Measurements from ENCODE around the gene SALL2.
"Not testable (repeated sequence)": the region's sequence is repeated elsewhere in the genome, so short reads cannot be mapped to it uniquely, and the experiment has no call there.

Gene SALL2

DNA sequence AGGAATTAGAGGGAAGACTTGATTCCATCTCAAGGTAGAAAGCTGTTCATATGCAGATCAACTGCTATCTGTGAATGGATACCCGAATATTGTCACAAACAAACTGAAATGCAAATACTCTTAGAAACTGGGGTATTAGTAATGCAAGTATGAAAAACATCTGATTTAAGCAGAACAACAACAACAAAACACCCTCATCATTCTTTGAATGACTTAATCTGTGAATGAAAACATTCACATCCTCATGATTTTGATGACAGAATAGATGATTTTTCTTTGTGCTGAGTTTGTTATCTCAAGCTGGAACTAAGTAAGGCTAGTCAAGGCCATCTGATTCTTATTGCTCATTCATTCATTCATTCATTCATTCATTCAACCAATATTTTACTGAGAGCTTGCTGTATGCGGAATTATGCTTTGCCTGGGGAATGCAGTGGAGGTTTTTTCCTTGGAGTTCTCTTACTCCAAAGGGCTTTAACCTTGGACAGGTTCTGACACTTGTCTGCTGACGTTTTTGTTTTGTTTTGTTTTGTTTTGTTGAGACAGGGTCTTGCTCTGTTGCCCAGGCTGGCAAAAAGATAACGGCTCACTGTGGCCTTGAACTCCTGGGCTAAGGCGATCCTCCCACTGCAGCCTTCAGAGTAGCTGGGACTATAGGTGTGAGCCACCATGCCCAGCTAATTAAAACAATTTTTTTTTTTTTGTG lies 30.4 kb upstream of the SALL2 start:
- H3K27me3 ChIP-seq = peaks cover 8% of the 10 kb centered on the region; the same call in 1 of the 2 replicates
- no peaks in the 10 kb centered on the region for H3K36me3 ChIP-seq
- no peak overlapping the region for H3K4me3 ChIP-seq (ENCODE audit: low read depth, low read length)
- H3K4me1 ChIP-seq = no peaks in the 10 kb centered on the region
- DNase-seq = no peak
- H3K9me3 ChIP-seq = no peaks in the 10 kb centered on the region
- no peak for TF ChIP-seq CTCF (IDR thresholded peaks at IDR 0.05; ENCODE audit: low read depth, low read length)

DNA sequence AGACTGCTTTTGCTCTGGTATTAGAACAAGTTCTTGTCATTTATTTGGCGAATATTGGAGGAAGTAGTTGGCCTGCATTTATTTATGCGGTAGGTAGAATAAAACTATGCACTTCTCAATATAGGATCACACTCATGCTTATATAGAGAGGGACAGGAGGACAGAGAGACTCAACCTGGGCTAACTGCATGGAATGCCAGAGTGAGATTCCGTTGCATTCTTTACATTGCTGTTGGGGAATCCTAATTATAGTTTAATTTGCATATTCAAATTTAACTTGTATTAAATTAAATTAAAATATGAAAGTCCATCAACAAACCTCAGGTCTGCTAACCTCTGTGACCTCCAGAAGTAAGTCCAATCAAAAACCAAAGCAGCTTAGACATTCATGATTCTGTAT lies 27.1 kb upstream of the SALL2 start:
- TF ChIP-seq CTCF (IDR thresholded peaks at IDR 0.05; ENCODE audit: low read depth, low read length) = no peak
- Histone ChIP-seq H3K4me3 (ENCODE audit: low read depth, low read length) (no peak overlapping the region), H3K27me3 (peaks cover 8% of the 10 kb centered on the region; the same call in 1 of the 2 replicates), H3K36me3 (no peaks in the 10 kb centered on the region), H3K4me1 (no peaks in the 10 kb centered on the region), H3K9me3 (no peaks in the 10 kb centered on the region)
- no peak for DNase-seq

DNA sequence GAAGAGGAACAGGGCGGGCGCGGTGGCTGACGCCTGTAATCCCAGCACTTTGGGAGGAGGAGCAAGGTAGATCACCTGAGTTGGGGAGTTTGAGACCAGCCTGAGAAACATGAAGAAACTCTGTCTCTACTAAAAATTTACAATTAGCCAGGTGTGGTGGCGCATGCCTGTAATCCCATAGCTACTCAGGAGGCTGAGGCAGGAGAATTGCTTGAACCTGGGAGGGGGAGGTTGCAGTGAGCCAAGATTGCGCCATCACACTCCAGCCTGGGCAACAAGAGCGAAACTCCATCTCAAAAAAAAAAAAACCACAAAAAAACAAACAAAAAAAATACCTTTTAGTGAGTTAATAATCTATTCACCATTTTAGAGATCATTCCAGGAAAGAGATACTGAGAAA lies 18.4 kb upstream of the SALL2 start:
- not testable (repeated sequence) for H3K27me3 ChIP-seq; H3K4me1 ChIP-seq; DNase-seq; H3K4me3 ChIP-seq (ENCODE audit: low read depth, low read length); H3K36me3 ChIP-seq; H3K9me3 ChIP-seq

GRCh38 chr14:21543963-21544362 lies 17.8 kb upstream of the SALL2 start:
- DNase-seq = no peak
- no peaks in the 10 kb centered on the region for H3K4me1 ChIP-seq
- H3K36me3 ChIP-seq = no peaks in the 10 kb centered on the region
- no peaks in the 10 kb centered on the region for H3K9me3 ChIP-seq
- no peak for TF ChIP-seq CTCF (IDR thresholded peaks at IDR 0.05; ENCODE audit: low read depth, low read length)
- H3K4me3 ChIP-seq (ENCODE audit: low read depth, low read length) = no peak overlapping the region
- no peaks in the 10 kb centered on the region; the same call in 1 of the 2 replicates for H3K27me3 ChIP-seq

GRCh38 chr14:21543521-21543960 lies 17.4 kb upstream of the SALL2 start:
- H3K27me3 ChIP-seq = peaks cover 1% of the 10 kb centered on the region
- DNase-seq = no peak
- no peak overlapping the region for H3K4me3 ChIP-seq (ENCODE audit: low read depth, low read length)
- no peaks in the 10 kb centered on the region for H3K9me3 ChIP-seq
- TF ChIP-seq CTCF (IDR thresholded peaks at IDR 0.05; ENCODE audit: low read depth, low read length) = no peak
- H3K36me3 ChIP-seq = no peaks in the 10 kb centered on the region
- no peaks in the 10 kb centered on the region for H3K4me1 ChIP-seq

DNA sequence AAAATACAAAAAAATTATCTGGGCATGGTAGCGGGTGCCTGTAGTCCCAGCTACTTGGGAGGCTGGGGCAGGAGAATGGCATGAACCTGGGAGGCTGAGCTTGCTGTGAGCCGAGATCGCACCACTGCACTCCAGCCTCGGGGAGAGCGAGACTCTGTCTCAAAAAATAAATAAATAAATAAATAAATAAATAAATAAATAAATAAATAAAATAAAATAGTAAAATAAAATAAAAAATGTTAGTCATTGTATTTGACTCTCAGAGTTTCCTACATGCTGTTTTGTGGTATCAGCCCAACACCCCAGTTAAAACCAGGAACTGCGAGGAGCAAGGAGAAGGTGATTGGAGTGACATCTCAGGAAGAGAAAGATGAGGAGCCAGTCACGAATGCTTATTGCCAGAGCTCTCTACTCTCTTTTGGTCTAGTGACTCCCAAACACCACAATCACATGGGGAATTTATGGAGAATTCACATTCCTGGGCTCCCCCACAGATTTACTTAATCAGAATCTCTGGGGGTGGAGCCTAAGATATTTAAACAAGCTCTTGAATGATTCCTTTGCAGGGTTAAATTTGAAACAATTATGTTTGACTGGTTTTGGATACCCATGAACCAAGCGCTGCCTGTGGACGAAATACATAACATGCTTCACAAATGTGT lies 15.4 kb upstream of the SALL2 start:
- no peaks in the 10 kb centered on the region for H3K36me3 ChIP-seq
- no peaks in the 10 kb centered on the region for H3K4me1 ChIP-seq
- TF ChIP-seq CTCF (IDR thresholded peaks at IDR 0.05; ENCODE audit: low read depth, low read length) = no peak
- H3K9me3 ChIP-seq = no peaks in the 10 kb centered on the region
- DNase-seq = no peak
- H3K27me3 ChIP-seq = peaks cover 20% of the 10 kb centered on the region
- no peak overlapping the region for H3K4me3 ChIP-seq (ENCODE audit: low read depth, low read length)
